Activated T-cell treated with anti-CD3 and anti-CD28 coated beads, Interleukin-2, amount 50 U/mL, for 4 hours (primary cell): ENCODE measurements around the gene SLC24A3. TPM values are rescaled to one million over a fixed set of nuclear protein-coding genes. Genes with fewer than 3 reads are reported as not detected.
A peak's percentile ranks its signal among the peaks of the same experiment; 100 is the strongest.

Source experiments
- ATAC-seq, 2 donors: fragments of 200-7000 bp; cut with Tn5 transposase; one replicate each; pipeline ENCODE4 v1.10.0; 2021
- DNase-seq: peaks from one replicate; pipeline ENCODE4 v3.0.0-alpha.2; 2020
- H3K27me3 Mint-ChIP-seq: one replicate; pipeline ENCODE4 v1.8.0; 2021; ENCODE audit warnings: low read depth, mixed read lengths
- H3K36me3 Mint-ChIP-seq: one replicate; pipeline ENCODE4 v1.8.0; 2022; ENCODE audit warnings: mixed read lengths; ENCODE audit not compliant: insufficient read depth
- H3K4me1 Mint-ChIP-seq: one replicate; pipeline ENCODE4 v1.8.0; 2021; ENCODE audit warnings: low read depth, mixed read lengths
- H3K4me3 Mint-ChIP-seq: one replicate; pipeline ENCODE4 v1.8.0; 2021; ENCODE audit warnings: mild to moderate bottlenecking, moderate library complexity, mixed read lengths
- H3K9me3 Mint-ChIP-seq: one replicate; pipeline ENCODE4 v1.8.0; 2021; ENCODE audit warnings: mixed read lengths
- total RNA-seq, 3 donors: library from RNA; stranded (reverse); gene quantifications; one replicate each; pipeline ENCODE4 v1.2.1, GENCODE V29; 2021

The SLC24A3 gene
- total RNA-seq, 3 donors from 2014 or later = 0.05 to 0.10 TPM; not detected in 1

DNA sequence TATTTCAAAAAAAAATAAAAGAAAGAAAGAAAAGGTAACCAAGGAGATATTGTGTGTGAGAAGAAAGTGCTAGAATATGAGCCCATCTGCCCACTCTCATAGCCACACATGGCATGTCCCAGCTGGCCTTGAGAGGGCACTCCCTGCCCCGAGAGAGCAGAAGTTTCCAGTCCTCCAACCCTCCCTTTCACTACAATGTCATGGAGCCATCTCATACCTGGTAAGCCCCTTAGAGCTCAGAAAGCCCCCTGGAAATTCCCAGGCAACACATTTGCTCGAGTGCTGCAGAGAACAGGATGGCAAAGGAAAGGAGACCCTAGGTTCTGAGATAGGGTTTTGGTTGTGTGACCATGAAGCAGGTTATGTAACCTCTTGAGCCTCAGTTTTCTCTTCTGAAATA, 469.8 kb downstream of the SLC24A3 start:
- no peaks in the 10 kb centered on the region for H3K36me3 Mint-ChIP-seq
- no peaks in the 10 kb centered on the region for H3K4me1 Mint-ChIP-seq
- H3K4me3 Mint-ChIP-seq = no peak overlapping the region
- DNase-seq (no peak), ATAC-seq (no peak)
- peaks cover 3% of the 10 kb centered on the region for H3K9me3 Mint-ChIP-seq
- H3K27me3 Mint-ChIP-seq = peaks cover 3% of the 10 kb centered on the region

DNA sequence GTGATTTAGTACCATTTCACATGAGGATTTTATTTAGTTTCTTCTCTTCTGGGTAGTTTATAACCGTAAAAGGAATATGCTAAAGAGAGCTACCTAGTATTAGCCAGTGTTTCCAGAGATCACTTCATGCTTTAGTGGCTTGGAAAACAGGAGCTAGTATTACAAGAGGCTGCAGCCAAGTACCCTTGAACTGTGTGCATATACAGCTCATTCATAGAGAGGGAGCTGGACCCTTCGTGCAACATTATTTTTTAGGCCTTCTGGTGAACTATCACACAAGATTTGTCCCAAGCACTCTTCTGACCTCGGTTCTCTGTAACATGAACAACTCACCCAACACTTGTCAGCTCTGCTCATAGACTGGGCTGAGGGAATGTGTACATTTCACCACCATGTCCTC, 470.7 kb downstream of the SLC24A3 start:
- no peak for DNase-seq

DNA sequence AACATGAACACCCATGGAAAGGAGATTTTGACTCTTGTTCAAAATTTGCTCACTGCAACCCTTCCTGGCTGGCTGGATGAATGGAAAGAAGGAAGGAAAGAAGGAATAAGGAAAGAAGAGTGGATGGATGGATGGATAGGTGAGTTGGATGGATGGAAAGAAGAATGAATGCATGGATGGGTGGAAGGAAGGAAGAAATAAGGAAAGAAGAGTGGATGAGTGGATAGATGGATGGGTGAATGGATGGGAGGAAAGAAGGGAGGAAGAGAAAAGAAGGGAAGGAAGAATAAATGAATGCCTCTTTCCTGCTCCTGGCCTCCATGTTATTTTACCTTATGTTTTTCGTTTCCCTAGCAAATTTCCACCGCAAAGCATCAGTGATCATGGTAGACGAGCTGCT, 471.4 kb downstream of the SLC24A3 start:
- no peak overlapping the region for H3K4me3 Mint-ChIP-seq
- no peaks in the 10 kb centered on the region for H3K36me3 Mint-ChIP-seq
- ATAC-seq (no peak), DNase-seq (no peak)
- H3K4me1 Mint-ChIP-seq = no peaks in the 10 kb centered on the region
- peaks cover 3% of the 10 kb centered on the region for H3K27me3 Mint-ChIP-seq
- H3K9me3 Mint-ChIP-seq = peaks cover 3% of the 10 kb centered on the region

More for the DNA sequence above, 470.7 kb downstream of the SLC24A3 start:
- no peak for ATAC-seq
- no peak overlapping the region for H3K4me3 Mint-ChIP-seq
- peaks cover 3% of the 10 kb centered on the region for H3K27me3 Mint-ChIP-seq
- H3K9me3 Mint-ChIP-seq = peaks cover 3% of the 10 kb centered on the region
- no peaks in the 10 kb centered on the region for H3K4me1 Mint-ChIP-seq
- no peaks in the 10 kb centered on the region for H3K36me3 Mint-ChIP-seq

DNA sequence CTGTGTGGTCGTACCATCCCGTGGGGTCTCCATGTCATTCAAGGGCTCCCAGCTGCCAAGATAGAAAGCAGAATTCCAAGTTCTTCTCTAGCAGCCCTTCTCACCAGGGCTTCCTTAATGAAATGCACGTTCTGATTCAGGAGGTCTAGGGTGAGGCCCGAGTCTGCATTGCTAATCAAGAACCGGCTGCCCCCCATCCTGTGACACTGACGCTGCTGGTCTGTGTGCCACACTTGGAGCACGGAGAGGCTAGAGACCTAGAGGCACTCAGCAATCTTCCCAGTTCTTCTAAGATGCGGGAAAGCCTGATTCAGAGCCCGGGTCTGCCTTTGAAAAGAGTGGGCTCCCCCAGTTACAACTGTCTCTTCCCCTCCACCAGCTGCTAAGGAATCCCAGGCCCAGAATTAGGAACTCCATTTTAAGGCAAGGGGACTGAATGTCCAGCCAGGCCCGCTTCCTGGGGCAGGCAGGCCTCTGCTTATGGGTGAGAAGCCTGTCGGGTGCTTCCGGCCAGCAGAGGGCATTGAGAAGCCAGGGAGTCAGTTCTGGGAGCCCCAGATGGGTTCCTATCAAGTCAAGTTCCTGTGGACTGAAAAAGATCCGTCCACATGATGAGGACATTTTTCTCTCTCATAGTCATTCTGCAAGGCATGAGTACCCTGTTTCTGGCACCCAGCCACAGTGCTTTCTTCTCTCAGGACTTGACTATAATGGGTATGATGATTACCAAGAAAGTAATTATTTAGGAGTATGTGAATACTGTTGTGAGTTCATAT, 475.8 kb downstream of the SLC24A3 start:
- H3K4me1 Mint-ChIP-seq = peaks cover 1% of the 10 kb centered on the region
- H3K4me3 Mint-ChIP-seq = no peak overlapping the region
- H3K9me3 Mint-ChIP-seq = no peaks in the 10 kb centered on the region
- ATAC-seq (no peak), DNase-seq (no peak)
- H3K27me3 Mint-ChIP-seq = peaks cover 6% of the 10 kb centered on the region
- no peaks in the 10 kb centered on the region for H3K36me3 Mint-ChIP-seq

DNA sequence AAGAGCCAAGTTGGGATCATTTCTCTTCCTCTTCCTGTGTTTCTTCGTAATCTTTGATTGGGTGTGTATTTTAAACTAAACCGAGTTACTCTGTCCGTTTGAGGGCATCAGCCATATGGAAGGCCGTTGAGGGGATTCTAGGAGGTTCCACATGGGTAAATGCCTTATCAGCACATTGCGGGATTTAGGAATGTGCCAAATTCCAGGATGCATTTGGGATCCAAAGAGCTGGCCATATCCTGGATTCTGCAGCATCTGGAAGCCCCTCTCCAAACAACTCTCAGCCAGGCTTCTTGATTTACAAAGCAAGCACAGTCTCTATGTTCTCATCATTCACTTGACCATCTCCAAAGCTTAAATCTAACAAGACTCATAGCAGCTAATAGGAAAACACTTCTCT, 478.0 kb downstream of the SLC24A3 start:
- H3K4me3 Mint-ChIP-seq = no peak overlapping the region
- H3K4me1 Mint-ChIP-seq = peaks cover 1% of the 10 kb centered on the region
- peaks cover 6% of the 10 kb centered on the region for H3K27me3 Mint-ChIP-seq
- no peaks in the 10 kb centered on the region for H3K9me3 Mint-ChIP-seq
- no peaks in the 10 kb centered on the region for H3K36me3 Mint-ChIP-seq
- ATAC-seq (no peak), DNase-seq (no peak)

GRCh38 chr20:19691125-19691524, 478.7 kb downstream of the SLC24A3 start:
- DNase-seq = no peak
- no peak overlapping the region for H3K4me3 Mint-ChIP-seq
- H3K36me3 Mint-ChIP-seq = no peaks in the 10 kb centered on the region
- H3K9me3 Mint-ChIP-seq = no peaks in the 10 kb centered on the region
- H3K4me1 Mint-ChIP-seq = peaks cover 1% of the 10 kb centered on the region
- no peak for ATAC-seq
- H3K27me3 Mint-ChIP-seq = peaks cover 4% of the 10 kb centered on the region

DNA sequence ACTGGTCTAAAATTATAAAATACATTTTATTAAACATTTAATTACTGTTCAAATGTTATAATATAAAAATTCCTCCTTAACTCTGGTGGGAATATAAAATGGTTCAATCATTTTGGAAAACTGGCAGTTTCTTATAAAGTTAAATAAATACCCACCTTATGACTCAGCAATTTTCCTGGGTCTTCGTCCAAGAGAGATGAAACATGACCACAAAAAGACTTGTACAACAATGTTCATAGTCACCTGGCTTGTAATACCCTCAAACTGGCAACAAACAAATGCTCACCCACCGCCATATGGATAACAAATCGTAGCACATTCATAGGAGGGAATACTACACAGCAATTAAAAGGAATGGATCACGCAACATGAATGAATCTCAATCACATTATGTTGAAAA, 479.7 kb downstream of the SLC24A3 start:
- peaks cover 1% of the 10 kb centered on the region for H3K4me1 Mint-ChIP-seq
- H3K4me3 Mint-ChIP-seq = no peak overlapping the region
- ATAC-seq (no peak), DNase-seq (no peak)
- H3K9me3 Mint-ChIP-seq = no peaks in the 10 kb centered on the region
- peaks cover 6% of the 10 kb centered on the region for H3K27me3 Mint-ChIP-seq
- no peaks in the 10 kb centered on the region for H3K36me3 Mint-ChIP-seq

GRCh38 chr20:19692685-19693119, 480.3 kb downstream of the SLC24A3 start:
- peaks cover 1% of the 10 kb centered on the region for H3K4me1 Mint-ChIP-seq
- ATAC-seq (no peak), DNase-seq (peak; percentile 20)
- no peaks in the 10 kb centered on the region for H3K36me3 Mint-ChIP-seq
- H3K27me3 Mint-ChIP-seq = peaks cover 6% of the 10 kb centered on the region
- H3K4me3 Mint-ChIP-seq = no peak overlapping the region
- no peaks in the 10 kb centered on the region for H3K9me3 Mint-ChIP-seq

DNA sequence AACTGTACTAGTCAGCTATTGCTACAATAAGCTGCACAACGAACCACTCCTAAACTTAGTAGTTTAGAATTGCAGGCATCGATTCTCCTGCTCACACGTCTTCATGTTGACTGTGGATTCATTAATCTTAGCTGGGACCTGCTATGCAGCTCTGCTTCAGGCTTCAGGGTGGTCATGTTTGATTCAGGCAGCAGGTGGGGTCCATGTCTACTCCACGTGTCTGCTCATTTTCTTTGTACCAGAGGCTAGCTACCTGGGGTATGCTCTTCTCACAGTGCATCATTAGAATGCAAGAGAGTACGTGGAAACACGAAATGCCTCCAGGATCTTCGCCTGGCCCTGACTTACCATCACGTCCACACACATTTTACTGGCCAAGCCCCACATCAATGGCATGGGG, 481.1 kb downstream of the SLC24A3 start:
- Mint-ChIP-seq H3K36me3 (no peaks in the 10 kb centered on the region), H3K27me3 (peaks cover 6% of the 10 kb centered on the region), H3K9me3 (no peaks in the 10 kb centered on the region), H3K4me3 (no peak overlapping the region), H3K4me1 (peaks cover 1% of the 10 kb centered on the region)
- ATAC-seq (no peak), DNase-seq (no peak)

DNA sequence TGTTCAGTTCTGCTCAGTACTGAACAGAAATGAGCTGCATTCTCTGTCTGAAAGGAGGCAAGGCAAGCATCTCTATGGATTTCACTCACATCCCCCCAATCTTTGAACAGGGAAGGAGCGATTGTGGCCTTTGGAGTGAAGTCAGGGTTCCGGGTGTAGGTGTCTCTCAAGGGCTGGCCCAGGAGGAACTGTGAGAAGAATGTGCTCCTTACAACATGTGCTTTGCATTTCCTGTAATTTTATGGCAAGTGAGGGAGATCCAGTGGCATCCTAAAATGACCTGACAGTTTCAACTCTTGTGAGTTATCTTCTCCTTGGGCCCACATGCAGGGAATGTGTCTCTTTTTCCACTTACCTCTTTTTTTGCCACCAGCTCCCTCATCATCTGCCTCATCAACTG, 482.6 kb downstream of the SLC24A3 start:
- peaks cover 1% of the 10 kb centered on the region for H3K4me1 Mint-ChIP-seq
- H3K27me3 Mint-ChIP-seq = peaks cover 6% of the 10 kb centered on the region
- ATAC-seq = no peak
- no peak overlapping the region for H3K4me3 Mint-ChIP-seq
- no peak for DNase-seq
- H3K36me3 Mint-ChIP-seq = no peaks in the 10 kb centered on the region
- H3K9me3 Mint-ChIP-seq = no peaks in the 10 kb centered on the region

GRCh38 chr20:19696620-19697019, 484.2 kb downstream of the SLC24A3 start:
- Mint-ChIP-seq H3K9me3 (no peaks in the 10 kb centered on the region), H3K36me3 (no peaks in the 10 kb centered on the region), H3K27me3 (peaks cover 6% of the 10 kb centered on the region), H3K4me3 (no peak overlapping the region), H3K4me1 (peaks cover 1% of the 10 kb centered on the region)
- no peak for ATAC-seq
- DNase-seq = no peak

- DNase-seq = no peak
- Mint-ChIP-seq H3K27me3 (peaks cover 3% of the 10 kb centered on the region), H3K36me3 (no peaks in the 10 kb centered on the region), H3K4me3 (no peak overlapping the region), H3K9me3 (peaks cover 4% of the 10 kb centered on the region), H3K4me1 (peaks cover 1% of the 10 kb centered on the region)
- ATAC-seq = no peak
Observed at GRCh38 chr20:19697415-19697814, 485.0 kb downstream of the SLC24A3 start.

- peaks cover 1% of the 10 kb centered on the region for H3K27me3 Mint-ChIP-seq
- H3K4me3 Mint-ChIP-seq = no peak overlapping the region
- ATAC-seq (no peak), DNase-seq (no peak)
- H3K4me1 Mint-ChIP-seq = no peaks in the 10 kb centered on the region
- H3K9me3 Mint-ChIP-seq = peaks cover 4% of the 10 kb centered on the region
- no peaks in the 10 kb centered on the region for H3K36me3 Mint-ChIP-seq
Observed at GRCh38 chr20:19699180-19699971, 486.9 kb downstream of the SLC24A3 start.

GRCh38 chr20:19701429-19701828, 489.0 kb downstream of the SLC24A3 start:
- Mint-ChIP-seq H3K36me3 (no peaks in the 10 kb centered on the region), H3K4me1 (no peaks in the 10 kb centered on the region), H3K4me3 (no peak overlapping the region), H3K9me3 (peaks cover 4% of the 10 kb centered on the region), H3K27me3 (peaks cover under 1% of the 10 kb centered on the region)
- ATAC-seq = no peak
- DNase-seq = no peak

DNA sequence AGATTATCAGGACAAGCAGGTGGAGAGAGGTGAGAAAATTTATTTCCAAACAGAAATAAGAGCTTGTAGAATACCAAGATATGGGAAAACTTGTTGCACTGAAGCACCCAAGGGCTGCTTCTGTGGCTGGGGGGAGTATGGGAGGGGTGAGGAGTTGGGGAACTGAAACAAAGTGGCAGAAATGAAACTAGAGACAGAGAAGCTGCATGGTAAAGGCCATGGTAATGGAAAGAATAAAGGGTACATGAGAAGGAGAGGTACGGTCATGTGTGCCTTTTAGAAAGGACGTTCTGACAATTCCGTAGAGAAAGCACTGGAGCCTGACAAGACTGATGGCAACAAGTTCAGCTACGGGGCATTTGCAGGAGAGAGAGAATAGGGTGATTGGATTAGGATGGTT, 494.0 kb downstream of the SLC24A3 start:
- H3K4me1 Mint-ChIP-seq = no peaks in the 10 kb centered on the region
- no peak for ATAC-seq

More for the DNA sequence above, 494.0 kb downstream of the SLC24A3 start:
- no peak for DNase-seq
- peaks cover 5% of the 10 kb centered on the region for H3K27me3 Mint-ChIP-seq
- H3K36me3 Mint-ChIP-seq = no peaks in the 10 kb centered on the region
- H3K9me3 Mint-ChIP-seq = peaks cover 4% of the 10 kb centered on the region
- H3K4me3 Mint-ChIP-seq = no peak overlapping the region
